HG02623 (cell line): ENCODE data around the gene CFAP53.

ENCODE experiments used
- ATAC-seq: cut with Tn5 transposase; IDR thresholded peaks from one replicate; pipeline ENCODE4 v1.9.1; 2021; ENCODE audit warnings: moderate library complexity; ENCODE audit not compliant: unreplicated experiment

The CFAP53 gene

DNA sequence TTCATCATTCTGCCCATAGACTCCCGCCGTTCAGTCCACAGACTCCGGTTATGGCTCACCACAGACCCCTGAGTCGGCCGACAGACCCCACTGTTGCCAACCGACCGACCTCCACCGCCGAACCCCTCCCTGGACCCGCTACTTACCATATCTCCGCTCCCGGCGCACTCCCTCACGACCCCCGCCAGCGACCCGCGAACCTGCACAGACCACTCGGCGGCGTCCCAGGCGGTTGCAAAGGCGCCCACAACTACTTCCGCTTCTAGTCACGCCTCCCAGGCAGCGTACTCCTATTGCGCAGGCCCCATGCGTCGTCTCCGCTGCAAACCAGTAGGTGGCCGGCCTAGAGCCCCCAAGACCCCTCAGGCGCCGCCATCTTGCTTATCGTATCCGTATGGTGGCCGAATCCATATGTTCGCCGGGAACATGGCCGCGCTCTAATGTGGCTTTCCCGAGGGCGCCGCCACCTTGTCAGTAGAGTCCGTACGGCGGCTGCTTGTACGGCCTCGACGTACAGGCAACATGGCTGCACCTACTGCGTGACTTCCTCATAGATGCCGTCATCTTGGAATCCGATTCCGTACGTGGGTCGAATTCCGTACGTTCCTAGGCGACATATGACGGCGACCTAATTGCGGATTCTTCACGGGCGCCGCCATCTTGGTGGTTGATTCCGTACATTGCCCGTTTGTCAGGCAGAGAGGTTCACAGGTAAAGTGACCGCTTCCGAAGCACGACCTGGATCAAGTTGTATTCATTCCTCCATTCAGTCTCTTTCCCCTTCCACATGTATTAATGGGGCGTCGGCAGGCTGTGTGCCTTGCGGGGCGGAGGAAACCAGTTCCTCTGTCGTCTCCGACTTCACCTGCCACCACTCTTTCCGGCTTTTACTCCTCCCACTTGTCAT lies 21.4 kb upstream of the CFAP53 start, which contains the start of gene CXXC1:
TSS of gene CXXC1 (minus strand) at position 252 of the 907 bp plus-strand sequence. CDS start at position 149, 103 bp downstream.
- peak; percentile 89 for ATAC-seq

DNA sequence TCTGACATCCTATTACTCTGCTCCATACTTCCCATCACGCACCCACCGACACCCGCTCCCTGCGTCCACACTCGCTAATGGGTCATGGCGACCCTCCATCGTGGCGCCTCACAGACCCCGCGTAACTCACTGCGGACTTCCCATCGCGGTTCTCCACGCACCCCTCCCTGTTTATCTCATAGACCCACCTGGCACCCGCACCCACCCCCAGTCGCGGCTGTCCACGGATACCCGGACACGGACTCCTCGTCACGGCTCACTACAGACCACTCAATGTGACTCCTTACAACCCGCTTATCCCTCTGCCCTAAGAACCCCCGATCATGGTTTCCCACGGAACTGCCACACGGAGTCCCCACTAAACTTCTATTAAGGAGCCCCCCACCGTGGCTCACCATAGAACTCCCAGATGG lies 20.7 kb upstream of the CFAP53 start:
- no peak for ATAC-seq

- no peak for ATAC-seq
Observed at GRCh38 chr18:50286391-50287027, 20.2 kb upstream of the CFAP53 start.

DNA sequence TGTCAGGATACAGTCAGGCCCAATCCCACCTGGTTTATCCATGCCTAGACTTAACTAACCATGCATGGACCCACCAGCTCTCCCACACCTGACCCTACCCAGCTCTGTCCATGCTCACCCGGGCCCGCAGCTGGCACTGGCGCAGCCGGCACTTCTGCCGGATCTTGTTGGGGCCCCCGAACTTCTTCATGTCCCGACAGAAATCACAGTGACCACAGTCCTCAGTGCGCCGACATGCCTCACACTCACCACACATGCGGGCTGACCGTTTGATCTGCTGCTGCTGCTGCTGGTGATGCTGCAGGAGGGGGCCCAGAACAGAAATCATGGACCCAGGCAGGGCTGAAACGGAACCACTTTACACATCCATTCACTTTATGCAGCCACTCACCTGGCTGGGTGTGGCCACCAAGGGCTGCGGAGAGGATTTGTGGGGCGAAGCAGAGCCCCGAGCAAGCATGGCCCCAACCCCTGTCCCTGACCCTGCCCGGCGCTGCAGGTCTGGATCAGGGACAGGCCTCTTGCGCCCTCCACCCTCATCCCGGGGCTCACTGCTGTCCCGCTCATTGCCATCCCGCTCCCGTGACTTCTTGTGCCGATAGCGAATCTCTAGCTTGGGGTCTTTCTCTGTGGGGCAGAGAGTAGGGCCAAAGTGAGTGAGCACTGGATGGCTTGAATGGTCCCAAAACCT lies 19.5 kb upstream of the CFAP53 start:
- ATAC-seq, result no peak

DNA sequence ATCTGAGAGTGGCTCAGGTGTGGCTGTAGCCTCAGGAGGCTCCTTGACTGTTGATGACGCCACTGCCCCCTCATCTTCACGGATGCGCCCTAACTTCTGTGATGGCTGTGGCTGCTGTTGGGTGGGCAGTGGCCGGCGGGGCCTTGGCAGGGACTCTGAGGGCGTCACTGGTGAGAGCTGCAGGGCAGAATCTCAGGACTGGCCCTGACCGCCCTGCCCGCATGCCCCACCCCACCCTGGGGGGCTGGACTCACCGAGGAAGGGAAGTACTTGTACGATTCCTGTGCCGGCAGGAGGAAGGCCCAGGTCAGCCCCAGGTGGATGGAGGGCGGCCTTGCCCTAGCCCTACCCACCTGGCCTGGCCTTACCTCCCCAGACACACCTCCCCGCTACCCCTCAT lies 18.8 kb upstream of the CFAP53 start:
- no peak for ATAC-seq

DNA sequence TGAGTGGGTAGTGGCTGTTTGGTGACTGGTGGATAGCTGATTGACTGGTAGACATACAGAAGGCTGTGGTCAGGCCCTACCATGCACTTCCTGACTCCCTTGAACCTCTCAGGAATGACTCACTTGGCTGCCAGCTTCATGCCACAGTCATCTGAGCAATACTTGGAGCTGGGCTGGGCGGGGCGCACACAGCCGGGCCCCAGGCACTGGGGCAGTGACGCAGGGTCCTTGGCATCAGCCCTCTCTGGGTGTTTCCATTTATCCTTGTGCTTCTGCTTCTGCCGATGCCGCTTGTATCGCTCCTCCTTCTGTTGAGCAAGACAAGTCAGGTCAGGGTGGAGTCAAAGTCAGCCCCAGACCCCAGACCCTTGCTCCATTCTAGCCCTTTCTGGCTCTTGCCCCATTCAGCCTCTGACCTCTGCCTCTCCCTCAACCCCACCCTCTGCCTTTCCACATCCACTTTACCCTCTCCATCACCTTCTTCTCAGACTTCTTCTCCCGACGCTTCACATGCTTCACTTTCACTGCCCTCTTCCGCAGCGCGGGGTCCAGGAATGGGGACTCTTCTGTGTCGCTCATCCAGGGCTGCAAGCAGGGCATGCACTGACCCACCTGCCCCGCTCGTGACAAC lies 18.1 kb upstream of the CFAP53 start:
- ATAC-seq, result no peak

GRCh38 chr18:50283469-50284209 lies 17.3 kb upstream of the CFAP53 start:
- no peak for ATAC-seq

- ATAC-seq, result no peak
Observed at GRCh38 chr18:50282521-50283335, 16.4 kb upstream of the CFAP53 start.

DNA sequence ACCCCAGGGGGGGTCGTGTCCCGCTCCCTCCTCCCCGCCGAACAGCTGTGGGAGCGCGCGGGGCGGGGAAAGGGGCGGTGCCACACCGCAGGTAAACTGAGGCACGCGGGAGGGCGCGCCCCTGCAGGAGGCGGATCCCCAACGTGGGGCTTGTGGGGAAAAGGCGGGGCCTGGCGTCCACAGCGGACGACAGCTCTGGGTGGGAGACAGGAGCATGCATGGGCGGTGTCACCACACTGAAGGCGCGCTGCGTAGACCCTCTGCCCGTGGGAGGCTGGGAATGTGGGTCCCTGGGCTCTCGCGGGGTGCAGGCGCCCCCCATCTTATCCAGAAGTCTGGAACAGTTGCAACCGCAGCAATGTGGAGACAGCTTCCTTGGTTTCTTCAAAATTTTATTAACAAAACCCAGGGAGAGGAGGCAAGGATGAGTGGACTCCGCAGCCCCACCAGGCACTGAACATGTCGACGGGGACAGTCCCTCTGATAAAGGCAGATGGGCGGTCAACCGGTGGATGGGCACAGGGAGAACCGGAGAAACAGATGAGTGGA lies 15.8 kb upstream of the CFAP53 start:
- no peak for ATAC-seq

GRCh38 chr18:50281295-50281971 lies 15.1 kb upstream of the CFAP53 start, which contains the start of gene MBD1:
TSS of gene MBD1 (minus strand) at chr18:50281523. CDS start at chr18:50279992, 1,531 bp downstream.
- ATAC-seq, result peak; percentile 91

DNA sequence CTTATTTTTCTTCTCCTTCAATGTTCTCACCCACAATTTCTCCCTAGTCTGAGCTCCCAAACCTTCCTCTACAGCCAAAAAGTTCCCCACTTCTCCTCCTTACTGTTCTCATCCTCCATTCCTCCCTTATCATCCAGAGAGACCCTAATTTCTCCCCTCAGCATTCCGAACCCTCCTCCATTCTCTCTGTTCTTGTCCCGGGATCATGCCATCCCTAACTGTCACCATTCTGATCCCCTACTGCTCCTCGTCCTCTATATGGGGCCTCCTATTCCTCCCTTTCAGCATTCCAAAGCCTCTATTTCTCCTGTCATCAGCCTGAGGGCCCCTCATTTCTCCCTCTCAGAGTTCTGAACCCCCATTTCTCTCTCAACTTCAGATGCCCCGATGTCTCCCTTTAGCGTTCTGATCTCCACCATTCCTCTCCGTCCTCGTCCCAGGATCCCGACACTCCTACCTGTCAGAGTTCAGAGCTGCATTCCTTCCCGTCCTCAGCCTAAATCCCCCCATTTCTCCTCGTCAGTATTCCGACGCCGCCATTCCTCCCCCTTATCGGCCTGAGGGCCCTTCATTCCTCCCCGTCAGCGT lies 14.5 kb upstream of the CFAP53 start:
- ATAC-seq, result no peak

GRCh38 chr18:50279752-50280151 lies 13.5 kb upstream of the CFAP53 start:
- ATAC-seq, result no peak

DNA sequence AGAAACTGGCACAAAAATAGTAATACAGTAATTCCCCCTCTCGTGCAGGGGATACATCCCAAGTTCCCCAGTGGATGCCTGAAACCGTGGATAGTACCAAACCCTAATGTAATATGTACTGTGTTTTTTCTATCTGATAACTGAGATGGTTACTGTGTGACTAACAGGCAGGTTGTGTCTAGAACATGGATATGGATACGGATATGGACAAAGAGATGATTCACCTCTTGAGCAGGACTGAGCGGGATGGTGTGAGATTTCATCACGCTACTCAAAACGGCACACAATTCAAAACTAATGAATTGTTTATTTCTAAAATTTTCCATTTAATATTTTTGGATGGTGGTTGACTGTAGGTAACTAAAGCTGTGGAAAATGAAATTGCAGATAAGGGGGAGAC lies 11.6 kb upstream of the CFAP53 start:
- ATAC-seq, result no peak

DNA sequence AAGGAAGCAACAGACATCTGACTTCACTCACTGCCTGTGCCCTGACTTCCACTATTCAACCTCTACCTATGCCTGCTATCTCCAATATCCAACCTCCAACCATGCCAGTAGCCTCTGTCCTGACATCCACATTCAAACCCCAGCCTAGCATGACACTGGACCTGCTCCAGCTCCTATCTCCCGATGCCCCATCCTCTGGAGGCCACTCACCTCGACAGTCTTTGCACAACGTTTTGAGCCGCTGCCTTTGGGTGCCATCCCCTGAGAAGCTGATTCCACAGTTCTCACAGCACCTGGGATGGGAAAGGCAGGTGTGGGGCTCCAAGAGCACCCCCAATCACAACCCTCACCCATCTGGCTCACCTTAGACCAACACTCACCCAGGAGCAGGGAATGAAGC lies 10.2 kb upstream of the CFAP53 start:
- ATAC-seq, result no peak

DNA sequence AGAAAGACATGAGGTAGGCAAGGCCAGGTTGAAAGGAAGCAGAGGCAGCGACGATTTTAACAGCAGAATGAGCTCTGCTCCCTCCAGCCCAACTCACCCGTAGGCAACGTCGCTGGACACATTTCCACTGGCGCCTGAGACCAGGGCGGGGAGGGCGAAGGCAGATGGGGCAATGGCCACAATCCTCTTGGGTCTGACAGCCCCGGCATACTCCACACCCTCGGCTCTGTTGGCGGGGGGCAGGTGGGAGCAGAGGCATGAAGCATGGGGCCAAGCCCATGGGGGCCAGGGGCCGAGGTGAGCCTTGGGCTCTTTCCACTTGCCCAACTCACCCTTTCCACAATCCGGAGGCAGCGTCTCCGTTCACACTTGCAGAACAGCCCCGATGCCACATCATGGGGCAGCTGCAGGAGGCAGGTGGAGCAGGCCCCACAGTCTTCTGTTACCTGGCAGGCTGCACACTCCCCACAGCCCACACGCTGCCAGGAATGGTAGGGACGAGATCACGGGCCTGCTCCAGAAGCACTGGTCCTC lies 9.3 kb upstream of the CFAP53 start:
- no peak for ATAC-seq

- no peak for ATAC-seq
Observed at GRCh38 chr18:50274941-50275340, 8.6 kb upstream of the CFAP53 start.

GRCh38 chr18:50274044-50274442 lies 7.7 kb upstream of the CFAP53 start:
- no peak for ATAC-seq
